Prostate gland (tissue), 2 donors: Measurements from ENCODE around the gene TEC. TPM values are rescaled to one million over a fixed set of nuclear protein-coding genes. Genes with fewer than 3 reads are reported as not detected.

Source experiments
- DNase-seq: peaks from one replicate; pipeline ENCODE4 v3.0.0-alpha.2; 2019; ENCODE audit warnings: low spot score
- H3K27ac ChIP-seq, 2 donors: fragments of 200-600 bp; sonication (generic); 2 replicates each; pipeline ENCODE4 v1.5.1; 2017 to 2019
- H3K27me3 ChIP-seq: fragments of 200-600 bp; sonication (generic); replicated peaks from 2 replicates; pipeline ENCODE4 v1.5.1; 2019; ENCODE audit not compliant: insufficient read depth
- H3K36me3 ChIP-seq, 2 donors: fragments of 200-600 bp; sonication (generic); 1 replicate in 1 of 2; 2 replicates in 1 of 2; pipeline versions ENCODE4 v1.5.1 to v1.8.1; 2017 to 2019
- H3K4me1 ChIP-seq: fragments of 200-600 bp; sonication (generic); replicated peaks from 2 replicates; pipeline ENCODE4 v1.5.1; 2019
- H3K4me3 ChIP-seq, 2 donors: fragments of 200-600 bp; sonication (generic); 2 replicates each; pipeline ENCODE4 v1.5.1; 2017 to 2019
- H3K9me3 ChIP-seq: fragments of 200-600 bp; sonication (generic); 2 replicates; pipeline ENCODE4 v1.5.1; 2017
- CTCF ChIP-seq, 4 experiments: fragments of 200-600 bp in 2 of 4; fragments of 450-650 bp in 2 of 4; sonication (generic) in 2 of 4; IDR thresholded peaks; 1 replicate in 3 of 4; 2 replicates in 1 of 4; pipeline ENCODE4 v1.5.1; 2016 to 2019; ENCODE audit warnings: antibody characterized with exemption in 4 of 4, mild to moderate bottlenecking in 2 of 4, moderate library complexity in 2 of 4
- POLR2A ChIP-seq: fragments of 450-650 bp; IDR thresholded peaks from one replicate; pipeline ENCODE4 v1.6.1; 2016; ENCODE audit warnings: antibody characterized with exemption, mild to moderate bottlenecking
- POLR2AphosphoS5 ChIP-seq: sonication (generic); formaldehyde crosslinking; IDR thresholded peaks from one replicate; pipeline ENCODE4 v1.6.1; 2017; ENCODE audit warnings: antibody characterized with exemption
- WGBS: methylation state at CpG from one replicate; pipeline ENCODE4 v1.1.5; 2018; 5-methylcytosine and 5-hydroxymethylcytosine counted together
- intact Hi-C: fragments of 100-400 bp; cut with DNase I; formaldehyde crosslinking; loops from one replicate; pipeline ENCODE4 v1.14.2; 2022
- total RNA-seq, 2 donors: library from RNA; depleted of rRNA; stranded (reverse); fragments of >200 nt; gene quantifications; one replicate each; pipeline ENCODE4 v1.1.0, GENCODE V29; 2016

The TEC gene
- total RNA-seq, 2 donors from 2014 or later: 0.96 to 6.4 TPM

DNA sequence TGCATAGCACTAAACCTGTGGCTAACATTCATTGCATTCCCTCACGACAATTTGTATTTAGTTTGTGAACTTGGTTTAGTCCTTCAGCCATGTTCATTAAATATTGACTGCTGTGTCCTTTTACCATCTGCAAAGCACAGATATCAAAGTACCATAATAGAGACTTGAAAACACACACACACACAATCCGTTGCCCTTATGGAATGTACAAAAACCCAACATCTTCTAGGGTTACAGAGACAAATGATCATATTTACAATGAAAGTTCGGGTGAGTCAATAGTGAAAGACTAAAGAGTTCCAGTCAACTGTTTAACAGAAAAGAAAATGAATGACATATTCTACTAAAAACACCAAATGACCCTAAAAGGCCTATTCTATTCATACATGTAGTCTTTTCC lies 84.8 kb downstream of the TEC start:
- Histone ChIP-seq H3K36me3 (no peaks in the 10 kb centered on the region), H3K4me1 (no peaks in the 10 kb centered on the region), H3K27ac (no peak overlapping the region), H3K4me3 (no peak overlapping the region), H3K9me3 (no peaks in the 10 kb centered on the region), H3K27me3 (no peaks in the 10 kb centered on the region)
- DNase-seq: no peak
- TF ChIP-seq POLR2A (no peak), POLR2AphosphoS5 (no peak), CTCF (IDR thresholded peaks at IDR 0.05) (no peak)
- 84% methylated on average over 3 of the region's 3 CpGs for WGBS
- intact Hi-C loops: no loop called here

DNA sequence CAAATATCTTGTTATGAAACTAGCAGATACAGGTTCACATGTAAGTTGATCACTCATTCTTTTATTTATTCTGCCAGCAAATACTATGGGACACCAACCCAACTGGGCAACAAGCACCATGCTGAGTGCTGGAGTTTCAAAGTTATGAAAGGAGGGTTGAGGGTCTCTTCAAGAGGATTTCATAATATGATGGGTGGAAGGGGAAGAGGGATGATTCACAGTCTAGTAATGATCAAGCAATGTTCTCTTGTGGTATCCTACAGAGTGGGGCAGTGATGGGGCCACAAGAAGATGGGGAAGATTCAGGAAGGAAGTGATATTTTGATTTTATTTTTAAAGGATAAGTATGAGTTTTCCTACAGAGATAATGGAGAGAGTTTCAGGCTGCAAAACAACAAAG lies 89.4 kb downstream of the TEC start:
- Histone ChIP-seq H3K36me3 (no peaks in the 10 kb centered on the region), H3K27me3 (no peaks in the 10 kb centered on the region), H3K4me3 (no peak overlapping the region), H3K4me1 (no peaks in the 10 kb centered on the region), H3K27ac (no peak overlapping the region), H3K9me3 (no peaks in the 10 kb centered on the region)
- intact Hi-C loops: no loop called here
- TF ChIP-seq POLR2A: no peak
- no peak for TF ChIP-seq POLR2AphosphoS5
- TF ChIP-seq CTCF (IDR thresholded peaks at IDR 0.05): no peak
- DNase-seq: no peak

DNA sequence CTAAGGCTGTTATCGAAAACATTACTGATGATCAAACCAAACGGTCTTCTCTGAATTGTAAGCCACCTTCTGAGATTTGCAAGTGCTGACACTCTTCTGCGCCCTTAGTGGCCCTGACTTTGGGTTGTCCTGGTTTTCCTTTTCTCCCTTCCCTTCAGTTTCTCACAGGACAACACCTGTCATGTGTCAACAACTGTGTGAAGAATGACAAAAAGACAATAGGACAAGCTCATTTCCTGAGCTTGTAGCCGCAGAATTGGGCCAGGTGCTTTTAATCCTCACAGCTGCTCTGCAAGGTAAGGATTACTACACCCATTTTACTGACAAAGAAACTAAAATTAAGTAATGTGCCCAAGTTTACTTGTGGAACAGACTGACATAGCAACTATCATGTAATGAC lies 90.7 kb downstream of the TEC start:
- 96% methylated on average over 4 of the region's 4 CpGs for WGBS
- Histone ChIP-seq H3K4me3 (no peak overlapping the region), H3K9me3 (no peaks in the 10 kb centered on the region), H3K27ac (no peak overlapping the region), H3K4me1 (no peaks in the 10 kb centered on the region), H3K27me3 (no peaks in the 10 kb centered on the region), H3K36me3 (no peaks in the 10 kb centered on the region)
- DNase-seq: no peak
- TF ChIP-seq CTCF (IDR thresholded peaks at IDR 0.05): no peak
- TF ChIP-seq POLR2AphosphoS5: no peak
- no peak for TF ChIP-seq POLR2A
- intact Hi-C loops: no loop called here

DNA sequence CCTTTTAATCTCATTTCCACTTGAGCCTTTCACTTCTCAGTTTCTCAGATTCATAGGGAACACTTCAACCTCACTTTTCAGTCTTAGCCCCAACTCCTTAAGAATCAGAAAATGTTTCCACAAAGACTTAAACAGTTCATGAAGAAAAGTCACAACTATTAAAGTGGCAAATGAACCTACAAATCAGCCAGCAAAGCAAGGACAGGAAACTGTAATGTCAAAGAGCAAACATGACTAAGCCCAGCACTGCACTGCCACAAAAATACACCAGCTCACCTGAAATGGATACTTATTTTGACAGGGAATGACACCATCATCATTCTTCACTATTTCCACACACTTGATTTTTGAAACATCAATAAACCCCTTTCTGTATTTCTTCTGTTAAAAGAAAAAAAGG lies 93.8 kb downstream of the TEC start:
- H3K36me3 ChIP-seq: no peaks in the 10 kb centered on the region
- TF ChIP-seq POLR2A (no peak), CTCF (IDR thresholded peaks at IDR 0.05) (no peak), POLR2AphosphoS5 (no peak)
- H3K9me3 ChIP-seq: no peaks in the 10 kb centered on the region
- intact Hi-C loops: no loop called here
- DNase-seq: no peak
- no peak overlapping the region for H3K4me3 ChIP-seq
- no peaks in the 10 kb centered on the region for H3K4me1 ChIP-seq
- H3K27me3 ChIP-seq: no peaks in the 10 kb centered on the region
- H3K27ac ChIP-seq: no peak overlapping the region

DNA sequence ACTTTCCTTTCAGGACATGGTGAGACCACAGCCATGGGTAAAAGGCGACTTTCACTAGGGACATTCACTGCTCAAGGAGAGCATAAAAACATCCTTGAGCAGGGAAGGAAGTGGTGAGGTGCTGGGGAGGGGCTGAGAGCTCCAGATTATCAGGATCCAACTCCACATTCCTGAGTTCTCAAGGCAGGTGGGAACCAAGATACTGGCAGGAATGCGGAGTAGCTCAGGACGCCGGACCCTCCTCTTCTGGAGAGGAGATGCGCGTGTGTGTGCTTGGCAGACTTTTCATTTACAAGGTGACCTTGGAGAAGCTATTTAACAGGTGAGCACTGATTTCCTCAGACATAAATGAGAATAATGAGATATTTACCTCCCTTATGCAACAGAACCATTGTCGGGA lies 94.3 kb downstream of the TEC start:
- no peaks in the 10 kb centered on the region for H3K36me3 ChIP-seq
- 79% methylated on average over 7 of the region's 7 CpGs for WGBS
- no peaks in the 10 kb centered on the region for H3K9me3 ChIP-seq
- H3K4me1 ChIP-seq: no peaks in the 10 kb centered on the region
- intact Hi-C loops: no loop called here
- H3K4me3 ChIP-seq: no peak overlapping the region
- TF ChIP-seq POLR2AphosphoS5 (no peak), CTCF (IDR thresholded peaks at IDR 0.05) (no peak), POLR2A (no peak)
- H3K27ac ChIP-seq: no peak overlapping the region
- no peak for DNase-seq
- no peaks in the 10 kb centered on the region for H3K27me3 ChIP-seq
